HG03378 (cell line): ENCODE results near the gene CNTN2.

Source experiments
- ATAC-seq: cut with Tn5 transposase; IDR thresholded peaks from one replicate; pipeline ENCODE4 v1.9.1; 2021; ENCODE audit warnings: mild to moderate bottlenecking, moderate library complexity; ENCODE audit not compliant: unreplicated experiment

The CNTN2 gene, protein sequence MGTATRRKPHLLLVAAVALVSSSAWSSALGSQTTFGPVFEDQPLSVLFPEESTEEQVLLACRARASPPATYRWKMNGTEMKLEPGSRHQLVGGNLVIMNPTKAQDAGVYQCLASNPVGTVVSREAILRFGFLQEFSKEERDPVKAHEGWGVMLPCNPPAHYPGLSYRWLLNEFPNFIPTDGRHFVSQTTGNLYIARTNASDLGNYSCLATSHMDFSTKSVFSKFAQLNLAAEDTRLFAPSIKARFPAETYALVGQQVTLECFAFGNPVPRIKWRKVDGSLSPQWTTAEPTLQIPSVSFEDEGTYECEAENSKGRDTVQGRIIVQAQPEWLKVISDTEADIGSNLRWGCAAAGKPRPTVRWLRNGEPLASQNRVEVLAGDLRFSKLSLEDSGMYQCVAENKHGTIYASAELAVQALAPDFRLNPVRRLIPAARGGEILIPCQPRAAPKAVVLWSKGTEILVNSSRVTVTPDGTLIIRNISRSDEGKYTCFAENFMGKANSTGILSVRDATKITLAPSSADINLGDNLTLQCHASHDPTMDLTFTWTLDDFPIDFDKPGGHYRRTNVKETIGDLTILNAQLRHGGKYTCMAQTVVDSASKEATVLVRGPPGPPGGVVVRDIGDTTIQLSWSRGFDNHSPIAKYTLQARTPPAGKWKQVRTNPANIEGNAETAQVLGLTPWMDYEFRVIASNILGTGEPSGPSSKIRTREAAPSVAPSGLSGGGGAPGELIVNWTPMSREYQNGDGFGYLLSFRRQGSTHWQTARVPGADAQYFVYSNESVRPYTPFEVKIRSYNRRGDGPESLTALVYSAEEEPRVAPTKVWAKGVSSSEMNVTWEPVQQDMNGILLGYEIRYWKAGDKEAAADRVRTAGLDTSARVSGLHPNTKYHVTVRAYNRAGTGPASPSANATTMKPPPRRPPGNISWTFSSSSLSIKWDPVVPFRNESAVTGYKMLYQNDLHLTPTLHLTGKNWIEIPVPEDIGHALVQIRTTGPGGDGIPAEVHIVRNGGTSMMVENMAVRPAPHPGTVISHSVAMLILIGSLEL

GRCh38 chr1:205042911-205043806 lies at the start of gene CNTN2:
Gene CNTN2 (plus strand): TSS chr1:205043212. CDS start chr1:205053186, 9,974 bp downstream.
- no peak for ATAC-seq

GRCh38 chr1:204994086-204994862 lies 48.7 kb upstream of the CNTN2 start:
- ATAC-seq = no peak

DNA sequence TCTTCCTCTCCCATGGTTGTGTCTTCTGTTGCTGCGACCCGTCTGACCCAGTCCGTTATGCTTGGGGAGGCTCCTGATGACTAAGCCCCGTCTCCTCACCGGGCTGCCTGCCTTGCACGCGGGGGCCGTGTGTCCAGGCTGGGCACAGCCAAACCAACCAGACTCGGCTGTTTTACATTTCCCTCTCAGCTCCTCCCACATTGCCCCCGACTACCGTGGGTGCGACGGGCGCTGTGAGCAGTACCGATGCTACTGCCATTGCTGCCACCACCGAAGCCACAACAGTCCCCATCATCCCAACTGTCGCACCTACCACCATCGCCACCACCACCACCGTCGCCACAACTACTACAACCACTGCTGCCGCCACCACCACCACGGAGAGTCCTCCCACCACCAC lies 46.0 kb upstream of the CNTN2 start:
- ATAC-seq = no peak

- no peak for ATAC-seq
These were observed 45.2 kb upstream of the CNTN2 start for GRCh38 chr1:204997591-204998355.

DNA sequence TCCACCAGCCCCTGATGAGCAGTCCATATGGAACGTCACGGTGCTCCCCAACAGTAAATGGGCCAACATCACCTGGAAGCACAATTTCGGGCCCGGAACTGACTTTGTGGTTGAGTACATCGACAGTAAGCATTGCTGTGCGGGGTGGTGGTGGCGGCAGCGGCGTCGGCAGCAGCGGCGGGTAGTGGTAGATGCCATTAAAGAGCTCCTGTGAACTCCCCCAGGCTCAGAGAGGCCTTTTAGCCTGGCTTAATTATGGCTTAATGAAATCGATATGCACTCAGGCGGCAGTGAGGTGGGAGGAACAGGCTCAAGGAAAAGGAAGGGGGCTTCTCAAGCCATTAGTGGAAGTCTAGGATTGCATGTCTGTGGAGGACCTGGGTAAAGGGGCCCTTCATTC lies 41.9 kb upstream of the CNTN2 start:
- ATAC-seq = no peak

DNA sequence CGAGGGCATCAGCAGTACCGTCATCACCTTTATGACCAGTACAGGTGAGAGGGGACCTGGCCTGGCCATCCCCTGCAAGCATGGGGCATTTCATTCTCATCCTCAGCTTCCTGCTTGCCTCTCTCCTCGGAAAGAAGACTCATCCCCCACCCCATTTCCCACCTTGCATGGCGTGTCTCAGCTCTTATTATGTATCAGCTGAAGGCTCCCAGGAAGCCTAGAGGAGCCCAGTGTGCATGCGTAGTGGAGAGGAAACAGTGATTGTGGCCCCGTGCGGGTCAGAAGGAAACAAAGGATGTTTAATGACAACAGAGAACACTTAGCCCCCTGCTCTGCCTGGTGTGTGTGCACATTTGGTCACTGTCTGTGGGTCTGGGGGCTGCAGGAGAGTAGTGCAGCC lies 40.3 kb upstream of the CNTN2 start:
- ATAC-seq = no peak

GRCh38 chr1:205003358-205004131 lies 39.5 kb upstream of the CNTN2 start:
- no peak for ATAC-seq

DNA sequence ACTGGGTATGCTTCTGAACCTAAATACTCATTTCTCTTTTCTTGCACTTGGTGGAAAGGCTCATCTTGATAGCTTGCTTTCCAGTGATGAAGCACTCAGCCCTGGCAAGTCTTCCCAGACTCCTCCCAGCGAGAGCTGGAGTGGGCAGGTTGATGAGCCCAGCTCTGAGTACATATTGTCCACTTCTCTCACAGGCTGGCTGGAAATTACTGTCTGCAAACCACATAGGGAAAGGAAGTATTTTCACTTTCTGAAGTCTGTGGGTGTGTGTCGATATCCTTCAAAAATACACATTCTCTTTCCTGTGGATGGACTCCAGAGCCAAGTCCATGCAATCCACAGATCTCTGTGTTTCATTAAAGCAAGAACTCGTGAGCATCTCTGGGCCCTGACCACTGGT lies 38.7 kb upstream of the CNTN2 start:
- ATAC-seq = no peak

GRCh38 chr1:205008896-205009295 lies 34.1 kb upstream of the CNTN2 start:
- no peak for ATAC-seq

- ATAC-seq = no peak
These were observed 33.3 kb upstream of the CNTN2 start for GRCh38 chr1:205009670-205010069.

DNA sequence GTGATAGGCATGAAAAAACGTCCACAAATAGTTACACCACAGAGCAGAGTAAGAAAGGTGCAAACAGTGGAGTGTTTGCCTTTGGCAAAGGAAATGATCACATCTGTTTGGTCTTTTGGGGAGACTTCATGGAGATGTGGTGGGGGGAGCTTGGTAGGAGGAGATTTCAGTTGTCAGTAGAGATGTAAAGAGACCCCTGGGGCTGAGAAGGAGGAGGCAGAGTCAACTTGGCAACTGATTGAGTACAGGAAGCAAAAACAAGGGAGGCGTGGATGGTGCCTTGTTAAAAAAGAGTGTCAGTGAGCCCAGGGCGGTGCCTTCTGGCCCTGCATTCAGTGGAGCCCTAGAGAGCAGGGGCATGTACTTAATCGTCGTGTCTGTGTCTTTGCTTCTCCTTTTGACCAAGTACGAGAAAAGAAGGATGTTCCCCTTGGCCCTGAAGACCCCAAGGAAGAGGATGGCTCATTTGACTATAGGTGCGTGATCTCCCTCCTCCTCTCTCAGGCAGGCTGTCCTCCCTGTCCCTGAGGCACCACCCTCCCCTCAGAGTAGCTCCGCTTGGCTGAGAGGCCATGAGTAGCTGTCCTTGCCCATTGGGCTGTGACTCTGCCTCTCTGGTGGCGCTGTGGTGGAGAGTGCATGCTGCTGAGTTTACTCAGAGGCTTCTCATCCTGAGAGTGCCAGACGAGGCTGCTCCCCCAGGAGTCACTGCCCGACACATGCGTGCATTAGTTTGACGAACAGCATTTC lies 30.4 kb upstream of the CNTN2 start:
- ATAC-seq = no peak

GRCh38 chr1:205013683-205014367 lies 29.2 kb upstream of the CNTN2 start:
- no peak for ATAC-seq

- ATAC-seq = no peak
These were observed 28.2 kb upstream of the CNTN2 start for GRCh38 chr1:205014783-205015182.

GRCh38 chr1:205015241-205015640 lies 27.8 kb upstream of the CNTN2 start:
- ATAC-seq = no peak

DNA sequence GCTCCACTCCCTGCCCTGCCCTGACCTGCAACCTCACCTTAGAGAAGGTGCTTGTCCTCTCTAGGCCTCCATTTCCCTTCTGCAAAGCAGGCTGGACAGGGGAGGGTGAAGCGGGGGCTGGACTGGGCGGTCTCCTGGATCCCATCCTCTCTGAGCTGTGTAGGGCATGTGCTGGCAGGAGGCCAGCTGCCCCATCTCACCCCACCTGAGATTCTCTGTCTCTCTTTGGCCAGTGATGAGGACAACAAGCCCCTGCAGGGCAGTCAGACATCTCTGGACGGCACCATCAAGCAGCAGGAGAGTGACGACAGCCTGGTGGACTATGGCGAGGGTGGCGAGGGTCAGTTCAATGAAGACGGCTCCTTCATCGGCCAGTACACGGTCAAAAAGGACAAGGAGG lies 26.9 kb upstream of the CNTN2 start:
- no peak for ATAC-seq

DNA sequence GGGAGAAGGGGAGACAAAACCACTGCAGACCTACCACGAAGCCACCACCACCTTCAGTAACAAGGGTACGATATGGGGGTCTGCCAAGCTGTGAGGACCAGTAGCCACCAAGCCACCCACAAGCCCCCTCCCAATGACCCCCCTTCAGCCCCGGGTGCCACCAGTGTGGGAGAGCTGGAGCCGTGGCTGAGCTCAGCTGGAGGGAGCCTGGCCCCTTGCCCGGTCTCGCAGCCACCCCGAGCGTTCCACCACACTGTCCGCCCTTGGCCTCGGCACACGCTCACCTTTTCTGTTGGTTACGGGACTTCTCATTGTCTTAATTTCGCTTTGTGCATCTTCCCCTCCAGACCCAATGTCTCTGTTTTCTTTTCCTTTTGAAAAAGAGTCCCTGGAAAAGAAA lies 26.4 kb upstream of the CNTN2 start:
- ATAC-seq = no peak

DNA sequence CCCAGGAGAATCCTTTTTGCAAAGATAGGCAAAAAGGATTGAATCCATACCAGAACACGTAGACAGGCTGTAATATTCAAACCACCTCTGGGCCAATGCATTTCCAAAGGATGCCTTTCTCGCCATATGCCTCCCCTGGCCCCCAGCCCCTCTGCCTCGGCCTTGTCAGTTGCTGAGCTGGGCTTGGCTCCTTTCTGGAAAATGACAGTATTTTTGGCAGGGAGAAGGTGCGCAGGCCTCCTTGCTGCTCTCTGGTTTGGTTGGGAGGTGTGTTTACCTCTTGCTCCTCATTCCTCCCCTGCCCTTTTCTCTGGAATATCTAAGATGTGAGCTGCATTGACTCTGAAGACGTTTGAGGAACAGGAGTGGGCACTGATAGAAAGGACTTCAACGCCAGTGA lies 26.0 kb upstream of the CNTN2 start:
- ATAC-seq = no peak
